ENCODE measurements around the gene NCK2. TPM values are rescaled to one million over a fixed set of nuclear protein-coding genes. Genes with fewer than 3 reads are reported as not detected.

The NCK2 gene
- total RNA-seq, 3 donors from 2014 or later: 71.6 to 79.1 (median 73.5) TPM

DNA sequence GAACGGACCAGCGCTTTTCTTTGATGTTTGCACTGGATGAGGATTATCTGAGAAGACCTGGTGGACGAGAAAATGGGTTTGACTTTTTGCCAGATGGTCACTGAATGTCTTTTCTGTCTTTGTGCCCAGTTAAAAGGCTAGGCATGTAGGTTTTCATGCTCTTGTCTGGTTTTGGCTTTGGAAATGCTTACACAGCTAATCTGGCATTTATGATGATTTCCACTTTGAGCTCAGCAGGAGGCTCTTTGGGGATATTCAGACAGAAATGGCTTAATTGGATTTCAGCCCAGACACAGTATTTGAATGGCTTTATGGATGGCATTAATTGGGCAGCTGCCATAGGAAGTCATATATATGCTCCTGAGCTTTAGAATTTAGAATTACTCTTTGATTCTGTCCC is 59.6 kb downstream of the NCK2 start:
- peaks cover 93% of the 10 kb centered on the region for H3K4me1 Mint-ChIP-seq (ENCODE audit: low read depth)
- H3K36me3 Mint-ChIP-seq (ENCODE audit: insufficient read depth): peaks cover 32% of the 10 kb centered on the region
- H3K27me3 Mint-ChIP-seq (ENCODE audit: low read depth): no peaks in the 10 kb centered on the region
- H3K9me3 Mint-ChIP-seq: no peaks in the 10 kb centered on the region
- ATAC-seq: no peak
- DNase-seq: no peak
- H3K4me3 Mint-ChIP-seq: peak overlapping the region; percentile 47

DNA sequence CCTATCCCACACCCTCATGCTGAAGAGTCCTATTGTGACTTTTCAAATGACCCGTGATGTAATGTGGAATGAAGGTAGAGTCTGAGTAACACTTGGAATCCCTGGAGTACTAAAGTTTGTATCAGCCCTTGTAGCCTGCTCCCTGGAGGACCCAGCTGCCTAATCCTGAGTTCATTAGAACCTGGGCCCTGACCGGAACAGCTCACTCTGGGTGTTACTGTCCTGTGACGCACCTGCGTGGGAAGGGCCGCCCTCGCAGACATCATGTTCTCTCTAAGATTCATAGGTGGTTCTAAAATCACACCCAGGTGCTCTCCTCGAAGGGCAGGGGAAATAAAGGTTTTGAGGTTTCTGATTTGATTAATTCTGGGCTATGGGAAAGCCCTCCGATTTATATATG is 62.3 kb downstream of the NCK2 start:
- no peaks in the 10 kb centered on the region for H3K27me3 Mint-ChIP-seq (ENCODE audit: low read depth)
- peaks cover 29% of the 10 kb centered on the region for H3K36me3 Mint-ChIP-seq (ENCODE audit: insufficient read depth)
- peak; percentile 53 for DNase-seq
- H3K9me3 Mint-ChIP-seq: peaks cover 5% of the 10 kb centered on the region
- peaks cover 91% of the 10 kb centered on the region for H3K4me1 Mint-ChIP-seq (ENCODE audit: low read depth)
- no peak for ATAC-seq
- H3K4me3 Mint-ChIP-seq: no peak overlapping the region

DNA sequence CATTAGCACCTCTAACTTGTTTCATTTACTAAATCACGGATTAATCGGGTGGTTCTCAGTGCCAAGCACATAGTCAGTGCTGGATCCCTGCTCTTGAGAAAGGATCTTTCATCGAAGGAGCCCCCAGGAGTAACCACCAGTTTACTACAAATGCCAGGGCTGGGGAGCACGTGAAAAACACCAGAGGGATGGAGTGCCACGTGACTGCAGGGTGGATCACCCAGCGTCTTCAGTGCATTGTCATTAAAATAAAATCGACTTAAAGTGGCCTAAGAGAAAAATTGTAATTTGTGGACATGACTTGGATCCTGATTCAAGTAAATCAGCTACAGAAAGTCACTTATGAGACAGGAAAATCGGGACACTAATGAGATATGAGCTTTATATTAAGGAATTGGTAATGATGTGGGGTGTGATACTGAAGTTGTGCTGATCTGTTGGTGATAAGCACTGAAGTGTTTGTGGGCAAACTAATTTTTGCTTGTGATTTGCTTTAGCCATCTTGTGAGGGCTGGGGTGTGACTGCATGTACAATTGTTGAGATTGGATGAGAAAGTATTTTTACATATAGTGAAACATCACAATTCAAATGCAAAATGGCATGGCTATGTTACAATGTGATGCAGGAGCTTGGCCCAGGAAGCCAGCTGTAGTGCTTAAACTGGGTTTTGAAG is 63.8 kb downstream of the NCK2 start:
- H3K4me3 Mint-ChIP-seq: no peak overlapping the region
- H3K9me3 Mint-ChIP-seq: peaks cover 5% of the 10 kb centered on the region
- H3K27me3 Mint-ChIP-seq (ENCODE audit: low read depth): no peaks in the 10 kb centered on the region
- DNase-seq: no peak
- no peak for ATAC-seq
- H3K36me3 Mint-ChIP-seq (ENCODE audit: insufficient read depth): peaks cover 23% of the 10 kb centered on the region
- H3K4me1 Mint-ChIP-seq (ENCODE audit: low read depth): peaks cover 91% of the 10 kb centered on the region

DNA sequence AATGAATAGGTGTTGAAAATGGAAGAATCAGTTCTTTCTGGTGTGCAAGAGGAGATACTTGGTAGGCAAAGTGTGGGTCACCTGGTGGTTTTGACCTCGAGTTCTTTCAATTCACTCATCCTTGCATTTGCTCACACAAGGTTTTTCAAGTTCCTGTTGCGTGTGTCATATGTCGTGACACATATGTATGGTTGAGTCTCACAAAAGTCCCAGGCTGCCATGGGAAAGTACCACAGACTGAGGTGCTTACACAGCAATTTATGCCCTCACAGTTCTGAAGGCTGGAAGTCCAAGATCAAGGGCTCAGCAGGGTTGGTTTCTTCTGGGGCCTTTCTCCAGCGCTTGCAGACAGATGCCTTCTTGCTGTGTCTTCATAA is 64.4 kb downstream of the NCK2 start:
- H3K9me3 Mint-ChIP-seq: peaks cover 5% of the 10 kb centered on the region
- ATAC-seq: peak; percentile 91 to 92
- H3K4me1 Mint-ChIP-seq (ENCODE audit: low read depth): peaks cover 91% of the 10 kb centered on the region
- peak overlapping the region; percentile 54 for H3K4me3 Mint-ChIP-seq
- peaks cover 24% of the 10 kb centered on the region for H3K36me3 Mint-ChIP-seq (ENCODE audit: insufficient read depth)
- DNase-seq: peak; percentile 31
- no peaks in the 10 kb centered on the region for H3K27me3 Mint-ChIP-seq (ENCODE audit: low read depth)

DNA sequence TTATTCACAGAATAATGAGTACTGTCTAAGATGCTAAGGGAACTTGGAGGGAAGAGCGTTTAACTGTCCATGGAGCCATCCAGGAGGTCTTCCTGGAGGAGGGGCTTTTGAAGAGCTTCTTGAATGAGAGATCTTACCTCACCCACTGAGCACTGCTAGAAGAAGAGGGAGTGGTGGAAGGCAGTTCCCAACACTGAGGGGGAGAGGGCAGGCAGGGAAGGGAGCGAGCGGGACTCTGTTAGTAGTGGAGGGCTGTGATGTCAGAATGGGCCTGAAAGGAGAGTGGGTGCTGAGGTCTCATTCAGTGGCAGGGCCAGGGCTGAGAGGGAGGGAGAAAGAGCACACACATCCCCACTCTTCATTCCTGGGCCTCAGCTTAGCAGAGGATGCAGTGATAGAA is 65.0 kb downstream of the NCK2 start:
- Mint-ChIP-seq H3K36me3 (ENCODE audit: insufficient read depth) (peaks cover 21% of the 10 kb centered on the region), H3K9me3 (peaks cover 5% of the 10 kb centered on the region), H3K4me1 (ENCODE audit: low read depth) (peaks cover 91% of the 10 kb centered on the region), H3K27me3 (ENCODE audit: low read depth) (no peaks in the 10 kb centered on the region), H3K4me3 (peak overlapping the region; percentile 54)
- no peak for DNase-seq
- ATAC-seq: no peak

DNA sequence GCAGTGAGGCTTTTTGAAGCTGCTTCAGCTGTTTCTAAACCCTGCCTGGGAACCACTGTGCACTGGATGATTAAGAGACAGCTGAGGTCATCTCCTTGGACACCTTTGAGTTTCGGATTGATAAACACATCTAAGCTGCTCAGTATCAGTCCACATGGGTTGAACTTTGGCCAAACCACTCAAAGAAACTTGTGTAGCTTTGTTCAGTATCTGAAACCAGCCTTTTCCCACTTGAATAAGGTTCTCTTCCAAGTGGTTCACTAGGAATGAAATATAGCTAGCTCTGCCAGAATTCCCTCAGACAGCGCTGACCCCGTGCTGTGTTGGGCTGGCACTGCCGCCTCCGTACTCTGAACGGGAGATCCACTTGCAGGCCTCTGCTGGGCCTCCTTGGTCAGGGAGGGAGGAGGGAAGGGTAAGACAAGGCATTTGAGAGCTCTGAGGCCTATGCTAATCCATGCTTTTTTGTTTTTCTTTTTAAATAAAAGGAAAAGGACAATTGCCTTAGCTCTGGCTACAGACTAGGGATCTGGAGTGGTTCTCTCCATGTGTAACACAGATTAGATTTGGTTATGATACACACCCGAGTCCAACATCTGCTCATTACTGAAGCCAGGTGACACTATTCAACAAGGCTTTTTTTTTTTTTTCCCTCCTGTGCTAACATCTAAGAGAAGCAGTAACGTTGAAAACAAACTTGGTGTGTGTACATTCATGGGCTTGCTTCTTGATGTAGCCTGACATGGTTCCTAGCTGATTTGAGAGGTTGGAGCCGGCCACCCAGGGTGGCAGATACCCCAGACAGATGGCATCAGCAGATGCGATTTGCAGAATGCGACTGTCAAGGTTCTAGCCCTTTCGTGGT is 67.7 kb downstream of the NCK2 start:
- Mint-ChIP-seq H3K4me3 (no peak overlapping the region), H3K9me3 (peaks cover 5% of the 10 kb centered on the region), H3K27me3 (ENCODE audit: low read depth) (no peaks in the 10 kb centered on the region), H3K4me1 (ENCODE audit: low read depth) (peaks cover 91% of the 10 kb centered on the region), H3K36me3 (ENCODE audit: insufficient read depth) (peaks cover 25% of the 10 kb centered on the region)
- ATAC-seq (no peak), DNase-seq (no peak)

DNA sequence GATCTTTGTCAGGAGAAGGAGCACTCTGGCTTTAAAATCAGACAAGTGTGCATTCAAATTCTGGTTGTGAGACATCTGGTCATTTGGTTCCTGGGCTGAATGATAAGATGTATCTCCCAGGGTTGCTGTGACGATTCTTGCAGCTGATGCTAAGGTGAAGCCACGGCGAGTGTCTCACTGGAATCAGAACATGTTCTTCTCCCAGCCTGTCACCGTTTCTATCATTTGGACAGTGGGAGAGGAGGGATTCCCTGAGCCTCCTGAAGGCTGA is 68.3 kb downstream of the NCK2 start:
- peaks cover 5% of the 10 kb centered on the region for H3K9me3 Mint-ChIP-seq
- peaks cover 29% of the 10 kb centered on the region for H3K36me3 Mint-ChIP-seq (ENCODE audit: insufficient read depth)
- ATAC-seq: no peak
- peaks cover 88% of the 10 kb centered on the region for H3K4me1 Mint-ChIP-seq (ENCODE audit: low read depth)
- no peaks in the 10 kb centered on the region for H3K27me3 Mint-ChIP-seq (ENCODE audit: low read depth)
- no peak overlapping the region for H3K4me3 Mint-ChIP-seq
- no peak for DNase-seq

DNA sequence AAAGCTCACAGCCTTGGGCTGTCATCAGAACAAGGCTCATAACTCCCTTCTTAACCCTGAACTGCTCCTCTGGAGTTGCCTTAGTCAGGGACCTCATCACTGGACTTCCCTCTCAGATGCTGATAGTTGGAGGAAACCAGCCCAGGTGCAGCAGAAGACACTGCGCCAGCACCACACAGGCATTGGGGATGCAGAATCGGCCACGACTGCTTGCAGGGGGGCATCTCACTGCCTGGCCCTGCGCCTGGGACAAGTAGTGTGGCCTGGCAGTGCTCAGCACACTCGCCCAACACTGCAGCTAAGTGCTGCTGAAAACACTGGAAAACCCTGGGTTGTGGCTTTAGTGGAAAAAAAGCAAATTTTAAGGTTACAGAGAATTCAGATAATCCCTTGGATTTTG is 68.7 kb downstream of the NCK2 start:
- peaks cover 5% of the 10 kb centered on the region for H3K9me3 Mint-ChIP-seq
- peaks cover 84% of the 10 kb centered on the region for H3K4me1 Mint-ChIP-seq (ENCODE audit: low read depth)
- DNase-seq (no peak), ATAC-seq (no peak)
- H3K27me3 Mint-ChIP-seq (ENCODE audit: low read depth): no peaks in the 10 kb centered on the region
- no peak overlapping the region for H3K4me3 Mint-ChIP-seq
- peaks cover 30% of the 10 kb centered on the region for H3K36me3 Mint-ChIP-seq (ENCODE audit: insufficient read depth)

DNA sequence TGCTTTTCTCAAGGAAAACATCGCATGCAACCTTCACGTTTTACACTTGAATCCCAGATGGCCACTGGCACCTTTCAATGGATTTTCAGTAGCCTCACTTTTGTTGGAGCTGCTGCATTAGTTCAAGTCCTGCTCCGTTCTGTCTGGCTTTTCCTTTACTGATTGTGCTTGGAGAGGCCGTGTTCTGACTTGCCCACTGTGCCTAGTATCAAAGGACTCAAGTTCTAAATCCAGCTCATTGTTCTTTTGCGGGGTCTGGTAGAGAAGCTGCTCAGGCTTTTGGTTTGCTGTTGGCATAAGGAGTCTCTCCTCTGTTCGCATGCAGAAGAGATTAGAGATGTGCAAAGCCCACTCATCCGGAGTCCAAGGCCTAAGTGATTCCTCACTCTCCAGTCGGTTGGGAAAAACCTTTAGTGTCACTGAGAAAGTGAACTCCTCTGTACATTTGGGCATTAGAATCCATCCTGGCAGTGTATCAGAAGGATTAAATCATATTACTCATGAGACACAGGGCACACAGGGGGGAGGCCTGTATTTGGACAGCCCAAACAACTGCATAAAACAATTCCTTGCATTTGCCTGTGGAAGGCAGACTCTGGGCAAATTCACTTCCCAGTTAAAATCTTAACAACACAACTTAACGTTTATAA is 69.7 kb downstream of the NCK2 start:
- Mint-ChIP-seq H3K27me3 (ENCODE audit: low read depth) (no peaks in the 10 kb centered on the region), H3K4me1 (ENCODE audit: low read depth) (peaks cover 82% of the 10 kb centered on the region), H3K9me3 (peaks cover 4% of the 10 kb centered on the region), H3K4me3 (no peak overlapping the region), H3K36me3 (ENCODE audit: insufficient read depth) (peaks cover 35% of the 10 kb centered on the region)
- no peak for DNase-seq
- no peak for ATAC-seq

DNA sequence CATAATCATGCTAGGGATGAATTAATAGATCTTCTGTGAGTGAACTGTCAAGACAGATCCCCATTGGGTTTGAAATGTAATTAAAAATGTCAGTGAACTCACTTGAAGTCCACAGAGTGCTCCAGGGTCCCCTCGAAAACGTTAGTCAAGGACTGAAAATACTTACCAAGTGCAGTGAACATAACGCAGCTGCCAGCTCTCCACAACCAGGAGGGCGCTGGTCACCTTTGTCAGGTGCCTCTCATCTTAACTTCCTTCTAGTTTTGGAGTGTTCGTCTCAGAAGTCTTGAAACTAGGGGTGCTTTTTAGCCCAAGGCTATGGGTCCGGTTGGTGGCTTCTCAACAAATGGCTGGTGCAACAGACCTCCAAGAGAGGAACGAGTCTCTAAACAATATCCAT is 70.7 kb downstream of the NCK2 start:
- DNase-seq (no peak), ATAC-seq (no peak)
- Mint-ChIP-seq H3K36me3 (ENCODE audit: insufficient read depth) (peaks cover 37% of the 10 kb centered on the region), H3K9me3 (no peaks in the 10 kb centered on the region), H3K4me1 (ENCODE audit: low read depth) (peaks cover 82% of the 10 kb centered on the region), H3K4me3 (no peak overlapping the region), H3K27me3 (ENCODE audit: low read depth) (no peaks in the 10 kb centered on the region)

DNA sequence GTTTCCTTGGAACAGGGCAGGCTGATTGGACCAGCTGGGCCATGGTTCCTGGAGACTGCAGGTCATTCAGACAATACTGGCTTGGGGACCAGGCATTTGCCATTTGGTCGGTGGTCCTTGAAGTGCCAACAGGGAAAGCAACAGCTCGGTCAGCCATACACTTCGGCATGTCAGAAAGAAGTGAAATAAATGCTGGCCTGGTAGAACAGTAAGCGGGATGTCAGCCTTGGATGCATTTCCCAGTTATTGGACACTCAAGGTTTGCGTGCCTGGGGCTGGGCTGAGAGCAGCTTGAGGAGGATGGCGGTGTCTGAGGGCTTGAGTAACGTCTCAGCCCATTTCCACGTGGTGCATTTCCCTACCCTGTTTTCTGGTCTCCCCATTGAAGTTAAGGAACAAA is 75.4 kb downstream of the NCK2 start:
- DNase-seq (no peak), ATAC-seq (no peak)
- Mint-ChIP-seq H3K9me3 (no peaks in the 10 kb centered on the region), H3K4me3 (no peak overlapping the region), H3K4me1 (ENCODE audit: low read depth) (peaks cover 83% of the 10 kb centered on the region), H3K36me3 (ENCODE audit: insufficient read depth) (peaks cover 53% of the 10 kb centered on the region), H3K27me3 (ENCODE audit: low read depth) (no peaks in the 10 kb centered on the region)

DNA sequence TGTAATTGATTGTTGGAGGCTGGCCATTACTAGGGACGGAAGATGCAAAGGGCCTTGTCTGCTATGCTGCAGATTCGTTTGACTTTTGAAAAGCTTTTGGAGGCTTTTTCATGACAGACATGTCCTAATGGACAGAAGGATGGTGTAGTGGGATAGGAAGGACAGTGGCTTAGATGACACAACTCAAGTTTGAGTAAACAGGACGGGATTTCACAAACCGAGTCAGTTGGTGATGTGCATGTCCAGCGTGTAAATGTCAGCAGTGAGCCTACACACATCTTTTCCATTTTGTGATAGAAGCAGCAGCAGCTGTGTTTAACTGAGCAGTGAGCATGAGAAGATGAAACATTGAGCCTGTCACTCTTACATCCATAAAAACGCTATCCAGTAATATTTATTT is 76.0 kb downstream of the NCK2 start:
- H3K36me3 Mint-ChIP-seq (ENCODE audit: insufficient read depth): peaks cover 57% of the 10 kb centered on the region
- peaks cover 81% of the 10 kb centered on the region for H3K4me1 Mint-ChIP-seq (ENCODE audit: low read depth)
- no peaks in the 10 kb centered on the region for H3K27me3 Mint-ChIP-seq (ENCODE audit: low read depth)
- H3K4me3 Mint-ChIP-seq: no peak overlapping the region
- H3K9me3 Mint-ChIP-seq: no peaks in the 10 kb centered on the region
- DNase-seq (no peak), ATAC-seq (no peak)

DNA sequence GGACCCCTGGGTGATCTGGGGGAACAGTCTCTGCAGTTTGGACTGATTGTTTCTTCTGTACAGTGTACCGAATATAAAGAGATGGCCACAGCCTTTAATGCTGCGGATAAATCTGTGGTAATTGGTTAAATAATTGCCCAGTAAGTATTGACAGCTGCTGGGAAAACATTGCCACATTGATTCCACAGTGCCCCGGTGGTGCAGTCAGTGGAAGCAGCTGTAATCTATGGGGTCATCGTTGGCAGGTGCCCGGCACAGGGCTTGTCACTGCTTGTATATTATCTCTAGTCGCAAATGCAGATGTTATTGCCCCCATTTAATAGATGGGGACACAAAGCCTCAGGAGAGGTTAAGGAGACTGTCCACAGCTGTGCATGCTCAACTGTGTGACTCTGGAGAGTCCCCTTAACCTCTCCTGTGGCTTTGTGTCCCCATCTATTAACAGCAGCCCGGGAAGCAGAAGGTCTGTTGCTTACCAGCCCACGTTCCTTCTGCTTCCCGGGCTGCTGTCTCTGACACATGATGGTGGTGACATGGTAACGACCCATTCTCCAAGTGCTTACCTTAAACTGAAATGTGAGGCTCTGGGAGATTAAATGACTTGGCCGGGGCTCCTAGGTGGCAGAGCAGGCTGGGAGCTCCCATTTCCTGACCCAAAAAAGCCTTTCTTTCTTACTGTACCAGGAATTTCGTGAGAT is 76.9 kb downstream of the NCK2 start:
- peak overlapping the region; percentile 8 for H3K4me3 Mint-ChIP-seq
- H3K36me3 Mint-ChIP-seq (ENCODE audit: insufficient read depth): peaks cover 60% of the 10 kb centered on the region
- ATAC-seq (peak in 1 of 2 donors; percentile 14), DNase-seq (no peak)
- no peaks in the 10 kb centered on the region for H3K27me3 Mint-ChIP-seq (ENCODE audit: low read depth)
- no peaks in the 10 kb centered on the region for H3K9me3 Mint-ChIP-seq
- H3K4me1 Mint-ChIP-seq (ENCODE audit: low read depth): peaks cover 78% of the 10 kb centered on the region

DNA sequence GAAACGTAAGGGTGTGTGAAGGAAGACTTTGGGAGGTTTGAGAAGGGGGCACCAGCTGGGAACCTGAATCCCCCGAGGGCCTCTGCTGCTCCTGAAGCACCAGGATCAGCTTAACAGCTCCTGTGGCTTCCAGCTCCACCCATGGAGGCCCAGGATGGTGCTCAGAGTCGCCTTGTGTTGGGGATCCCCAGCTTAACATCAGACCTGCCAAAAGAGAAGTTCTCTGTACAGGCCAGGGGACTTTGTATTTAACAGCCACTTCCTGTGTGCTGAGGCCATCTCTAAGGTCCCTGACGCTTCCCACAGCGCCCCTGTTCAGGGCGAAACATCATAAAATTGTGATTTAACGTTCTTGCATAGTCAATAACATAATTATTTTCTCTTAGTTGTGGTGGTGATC is 77.5 kb downstream of the NCK2 start:
- Mint-ChIP-seq H3K4me1 (ENCODE audit: low read depth) (peaks cover 74% of the 10 kb centered on the region), H3K36me3 (ENCODE audit: insufficient read depth) (peaks cover 55% of the 10 kb centered on the region), H3K27me3 (ENCODE audit: low read depth) (no peaks in the 10 kb centered on the region), H3K4me3 (no peak overlapping the region), H3K9me3 (peaks cover 1% of the 10 kb centered on the region)
- no peak for DNase-seq
- ATAC-seq: peak; percentile 82 to 84

Data from activated T-cell treated with anti-CD3 and anti-CD28 coated beads, Interleukin-2, amount 50 U/mL, for 4 hours (primary cell).